Measurements from ENCODE around the gene ARL8B. TPM values are rescaled to one million over a fixed set of nuclear protein-coding genes. Genes with fewer than 3 reads are reported as not detected.
"Not testable (repeated sequence)": the region's sequence is repeated elsewhere in the genome, so short reads cannot be mapped to it uniquely, and the experiment has no call there.

Gene ARL8B
- total RNA-seq: 37.9 and 40.6 TPM in 2 replicates

DNA sequence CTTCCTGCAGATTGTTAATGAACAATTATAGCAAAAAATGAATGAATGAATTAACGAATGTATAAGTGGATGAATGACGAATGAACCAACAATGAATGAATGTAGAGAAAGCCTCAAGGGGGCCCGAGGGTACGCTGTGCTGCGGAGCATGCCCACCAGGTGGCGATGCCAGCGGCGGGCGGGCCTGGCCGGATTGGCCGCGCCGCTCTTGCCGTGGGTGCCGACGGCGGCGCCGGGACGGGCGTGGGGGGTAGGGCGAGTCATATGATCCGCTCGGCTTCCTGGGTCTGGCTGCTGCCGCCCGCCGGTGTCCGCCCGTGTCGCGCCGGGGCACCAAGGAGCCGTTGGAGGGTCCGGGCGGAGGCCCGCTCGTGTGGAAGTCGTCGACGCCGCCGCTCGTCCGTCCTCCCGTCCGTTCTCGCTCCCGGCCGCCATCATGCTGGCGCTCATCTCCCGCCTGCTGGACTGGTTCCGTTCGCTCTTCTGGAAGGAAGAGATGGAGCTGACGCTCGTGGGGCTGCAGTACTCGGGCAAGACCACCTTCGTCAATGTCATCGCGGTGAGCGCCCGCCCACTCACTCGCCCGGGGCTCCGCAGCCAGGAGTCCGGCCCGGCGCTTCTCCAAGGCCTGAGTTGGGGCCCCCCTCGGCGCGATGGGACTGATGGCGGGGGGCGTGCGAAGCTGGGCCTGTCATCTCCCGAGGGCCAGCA is at the start of gene ARL8B:
Gene ARL8B, plus strand, starts transcription at position 263 of the 711 bp plus-strand sequence. Its CDS starts 174 bp downstream, at position 437.
- Mint-ChIP-seq H3K27ac (peak within 1 kb of the TSS; percentile 83), H3K4me1 (ENCODE audit: low read depth) (peaks cover 28% of the 10 kb centered on the region), H3K27me3 (ENCODE audit: low read depth) (no peaks in the 10 kb centered on the region), H3K4me3 (ENCODE audit: low read depth) (peak within 1 kb of the TSS; percentile 95), H3K36me3 (ENCODE audit: low read depth) (peaks cover 14% of the 10 kb centered on the region), H3K9me3 (no peaks in the 10 kb centered on the region)
- peak; percentile 88 for DNase-seq (ENCODE audit: low spot score)
- intact Hi-C loops (cut with micrococcal nuclease): loop anchor here (1.0 to 10.0 kb wide), 8 partner anchors 39 to 737 kb away; partner anchors contain the start of genes BHLHE40, EDEM1 and ITPR1

DNA sequence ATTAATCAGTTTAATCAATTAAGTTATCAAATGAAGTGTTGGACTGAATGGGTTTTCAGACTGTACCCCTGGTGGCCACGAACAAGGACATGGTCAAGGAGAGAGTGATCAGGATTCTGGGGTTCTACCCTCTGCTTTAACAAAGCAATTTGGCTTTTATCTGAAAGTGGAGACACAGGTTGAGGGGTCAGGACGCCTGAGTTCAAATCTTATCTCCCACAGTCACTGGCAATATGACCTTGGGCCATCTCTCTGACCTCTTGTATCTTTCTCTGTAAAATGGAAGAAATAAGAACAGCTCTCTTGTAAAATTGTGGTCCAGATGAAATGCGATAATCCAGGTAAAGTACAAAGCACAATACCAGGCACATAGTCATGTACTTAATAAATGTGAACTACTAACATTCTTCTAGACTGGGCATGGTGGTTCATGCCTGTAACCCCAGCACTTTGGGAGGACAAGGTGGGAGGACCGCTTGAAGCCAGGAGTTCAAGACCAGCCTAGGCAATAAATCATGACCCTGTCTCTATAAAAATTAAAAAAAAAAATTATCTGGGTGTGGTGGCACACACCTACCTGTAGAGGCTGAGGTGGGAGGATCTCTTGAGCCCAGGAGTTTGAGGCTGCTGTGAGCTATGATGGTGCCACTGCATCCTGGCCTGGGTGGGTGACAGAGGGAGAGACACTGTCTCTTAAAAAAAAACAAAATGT is 48.6 kb upstream of the ARL8B start:
- DNase-seq (ENCODE audit: low spot score): no peak
- H3K4me3 Mint-ChIP-seq (ENCODE audit: low read depth): no peak overlapping the region
- intact Hi-C loops (cut with micrococcal nuclease): loop anchor here (2.0 kb wide), 1 partner anchor 35 kb away; no protein-coding TSS in a partner anchor
- H3K27ac Mint-ChIP-seq: no peak overlapping the region
- H3K9me3 Mint-ChIP-seq: no peaks in the 10 kb centered on the region
- H3K4me1 Mint-ChIP-seq (ENCODE audit: low read depth): no peaks in the 10 kb centered on the region
- no peaks in the 10 kb centered on the region for H3K36me3 Mint-ChIP-seq (ENCODE audit: low read depth)
- H3K27me3 Mint-ChIP-seq (ENCODE audit: low read depth): peaks cover 26% of the 10 kb centered on the region

DNA sequence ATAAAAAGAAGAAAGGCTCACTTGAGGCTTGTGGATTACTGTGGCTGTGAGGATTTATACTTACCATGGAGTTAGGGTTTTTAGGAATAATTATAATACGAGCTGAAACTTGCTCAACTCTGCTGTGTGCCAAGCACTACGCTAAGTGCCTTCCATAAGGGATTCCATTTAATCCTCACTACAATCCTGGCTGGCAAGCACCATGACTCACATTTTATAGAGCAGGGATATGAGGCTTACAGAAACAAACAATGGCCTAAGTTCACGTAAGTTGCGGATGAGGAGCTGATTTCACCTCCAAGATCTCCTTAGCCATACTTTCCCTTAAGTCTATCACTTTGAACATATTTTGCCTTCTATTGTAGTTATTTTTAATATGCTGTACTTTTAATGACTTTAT is 43.9 kb upstream of the ARL8B start:
- no peaks in the 10 kb centered on the region for H3K9me3 Mint-ChIP-seq
- H3K36me3 Mint-ChIP-seq (ENCODE audit: low read depth): no peaks in the 10 kb centered on the region
- H3K4me3 Mint-ChIP-seq (ENCODE audit: low read depth): no peak overlapping the region
- no peak overlapping the region for H3K27ac Mint-ChIP-seq
- no peak for DNase-seq (ENCODE audit: low spot score)
- H3K27me3 Mint-ChIP-seq (ENCODE audit: low read depth): peaks cover 14% of the 10 kb centered on the region
- H3K4me1 Mint-ChIP-seq (ENCODE audit: low read depth): no peaks in the 10 kb centered on the region
- intact Hi-C loops (cut with micrococcal nuclease): no loop called here

DNA sequence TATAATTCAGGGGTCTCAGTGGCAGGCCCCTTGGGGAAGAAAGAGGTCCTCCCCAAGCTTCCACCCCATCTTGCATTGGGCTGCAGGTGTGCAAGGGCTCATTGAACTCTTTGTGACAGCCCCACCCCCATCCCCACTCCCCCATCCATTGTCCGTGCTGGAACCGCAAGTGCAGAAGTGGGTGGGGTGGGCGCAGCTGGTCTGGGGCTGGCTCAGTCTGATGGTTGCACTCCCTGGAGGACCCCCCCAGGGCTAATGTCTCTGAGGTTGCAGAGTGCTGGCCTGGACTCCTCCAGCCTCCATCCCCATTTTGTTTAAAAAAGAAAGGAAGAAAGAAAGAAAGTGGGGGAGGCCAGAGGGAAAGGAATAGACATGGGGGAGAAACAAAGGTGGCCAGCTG is 42.3 kb upstream of the ARL8B start:
- Mint-ChIP-seq H3K4me1 (ENCODE audit: low read depth) (no peaks in the 10 kb centered on the region), H3K4me3 (ENCODE audit: low read depth) (no peak overlapping the region), H3K27me3 (ENCODE audit: low read depth) (peaks cover 10% of the 10 kb centered on the region), H3K36me3 (ENCODE audit: low read depth) (no peaks in the 10 kb centered on the region), H3K27ac (no peak overlapping the region), H3K9me3 (no peaks in the 10 kb centered on the region)
- no peak for DNase-seq (ENCODE audit: low spot score)
- intact Hi-C loops (cut with micrococcal nuclease): no loop called here

DNA sequence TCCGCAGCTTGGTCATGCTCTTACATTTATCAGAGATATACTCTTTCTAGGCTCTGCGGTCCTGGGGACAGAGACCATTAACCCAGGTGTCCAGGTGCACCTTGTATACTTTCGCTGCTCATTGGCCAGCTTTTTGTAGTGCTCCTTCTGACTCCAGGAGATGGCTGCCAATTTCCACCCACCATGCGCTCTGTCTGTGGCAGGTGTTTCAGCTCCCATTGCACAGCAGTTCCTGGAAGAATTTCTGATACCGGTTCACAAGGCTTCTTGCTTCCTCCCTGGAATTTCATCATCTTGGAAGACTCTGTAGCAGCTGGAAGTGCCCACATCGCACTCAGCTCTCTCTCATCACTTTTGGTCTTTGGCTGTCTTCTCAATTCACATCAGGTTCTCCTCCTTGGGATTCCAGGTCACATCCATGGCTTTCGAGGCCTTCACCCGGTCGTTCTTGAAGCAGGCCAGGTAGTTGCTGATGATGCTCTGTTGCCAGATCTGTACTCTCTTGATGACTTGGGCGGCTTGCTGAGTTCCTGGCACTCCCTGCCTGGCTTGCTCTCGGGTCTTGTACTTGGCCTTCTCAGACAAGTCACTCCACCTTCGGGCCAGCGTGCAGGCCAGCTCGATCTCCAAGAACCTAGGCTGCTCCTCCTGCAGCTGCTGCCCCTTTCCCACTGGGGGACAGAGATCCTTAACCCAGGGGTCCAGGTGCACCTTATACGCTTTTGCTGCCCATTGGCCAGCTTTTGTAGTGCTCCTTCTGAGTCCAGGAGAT is 41.1 kb upstream of the ARL8B start:
- Mint-ChIP-seq H3K27ac (no peak overlapping the region), H3K4me3 (ENCODE audit: low read depth) (no peak overlapping the region), H3K4me1 (ENCODE audit: low read depth) (no peaks in the 10 kb centered on the region), H3K27me3 (ENCODE audit: low read depth) (peaks cover 10% of the 10 kb centered on the region), H3K9me3 (no peaks in the 10 kb centered on the region), H3K36me3 (ENCODE audit: low read depth) (no peaks in the 10 kb centered on the region)
- DNase-seq (ENCODE audit: low spot score): no peak
- intact Hi-C loops (cut with micrococcal nuclease): no loop called here

DNA sequence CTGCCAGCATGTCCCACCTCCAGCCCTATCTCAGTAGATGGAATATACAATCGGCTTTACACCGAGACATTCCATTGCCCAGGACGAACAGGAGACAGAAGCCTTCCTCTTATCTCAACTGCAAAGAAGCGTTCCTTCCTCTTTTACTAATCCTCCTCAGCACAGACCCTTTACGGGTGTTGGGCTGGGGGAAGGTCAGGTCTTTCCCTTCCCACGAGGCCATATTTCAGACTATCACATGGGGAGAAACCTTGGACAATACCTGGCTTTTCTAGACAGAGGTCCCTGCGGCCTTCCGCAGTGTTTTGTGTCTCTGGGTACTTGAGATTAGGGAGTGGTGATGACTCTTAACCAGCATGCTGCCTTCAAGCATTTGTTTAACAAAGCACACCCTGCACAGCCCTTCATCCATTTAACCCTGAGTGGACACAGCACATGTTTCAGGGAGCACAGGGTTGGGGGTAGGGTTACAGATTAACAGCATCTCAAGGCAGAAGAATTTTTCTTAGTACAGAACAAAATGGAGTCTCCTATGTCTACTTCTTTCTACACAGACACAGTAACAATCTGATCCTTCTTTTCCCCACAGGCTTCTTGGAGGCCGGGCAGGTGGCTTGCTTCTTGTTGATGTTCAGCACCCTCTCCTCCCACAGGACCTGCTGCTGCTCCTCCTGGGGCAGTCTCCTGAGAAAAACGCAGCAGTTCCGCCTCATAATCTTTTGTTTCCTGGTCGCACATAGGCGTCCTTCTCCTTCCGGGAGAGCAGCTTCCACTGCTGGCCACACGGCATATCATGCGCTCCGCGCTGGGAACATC is 39.9 kb upstream of the ARL8B start:
- H3K4me1 Mint-ChIP-seq (ENCODE audit: low read depth); H3K27ac Mint-ChIP-seq; DNase-seq (ENCODE audit: low spot score); H3K9me3 Mint-ChIP-seq; intact Hi-C loops (cut with micrococcal nuclease); H3K36me3 Mint-ChIP-seq (ENCODE audit: low read depth); H3K4me3 Mint-ChIP-seq (ENCODE audit: low read depth): not testable (repeated sequence)
- H3K27me3 Mint-ChIP-seq (ENCODE audit: low read depth): peaks cover 13% of the 10 kb centered on the region

DNA sequence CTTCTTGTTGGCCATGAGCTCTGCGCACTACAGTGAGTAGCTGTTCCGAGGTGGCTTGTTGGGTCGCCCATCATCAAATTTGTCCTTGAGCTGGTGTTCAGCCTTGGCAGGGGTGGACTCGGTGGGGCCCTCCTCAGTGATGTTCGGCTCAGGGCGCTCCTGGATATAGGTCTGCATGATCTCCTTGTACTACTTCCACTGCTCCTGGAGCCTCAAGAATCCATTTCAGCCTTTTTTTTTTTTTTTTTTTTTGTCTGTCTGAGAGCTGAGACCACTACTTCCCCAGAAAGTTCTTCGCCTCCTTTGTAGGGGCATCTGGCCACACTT is 39.3 kb upstream of the ARL8B start:
- H3K9me3 Mint-ChIP-seq: no peaks in the 10 kb centered on the region
- no peak overlapping the region for H3K4me3 Mint-ChIP-seq (ENCODE audit: low read depth)
- peaks cover 14% of the 10 kb centered on the region for H3K27me3 Mint-ChIP-seq (ENCODE audit: low read depth)
- intact Hi-C loops (cut with micrococcal nuclease): no loop called here
- no peak overlapping the region for H3K27ac Mint-ChIP-seq
- no peaks in the 10 kb centered on the region for H3K36me3 Mint-ChIP-seq (ENCODE audit: low read depth)
- no peaks in the 10 kb centered on the region for H3K4me1 Mint-ChIP-seq (ENCODE audit: low read depth)
- DNase-seq (ENCODE audit: low spot score): no peak

DNA sequence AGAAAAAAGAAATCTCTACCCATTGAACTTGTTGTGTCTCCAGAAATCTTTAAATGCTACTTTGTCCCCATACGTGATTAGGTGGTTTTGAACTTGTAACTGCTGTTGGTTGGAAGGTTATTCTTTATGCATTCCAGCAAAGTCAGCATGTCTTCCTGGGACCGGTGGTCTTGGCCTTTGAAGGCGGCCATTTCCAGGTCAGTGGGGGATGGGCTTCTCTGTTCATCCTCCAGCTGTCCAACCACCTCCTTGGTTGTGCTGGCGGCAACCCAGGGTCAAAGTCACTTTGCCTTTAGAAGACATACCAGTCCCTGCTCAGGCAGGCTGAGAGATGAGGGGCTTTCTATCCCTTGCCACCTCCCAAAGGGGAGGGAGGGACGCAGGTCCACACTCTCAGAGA is 37.9 kb upstream of the ARL8B start:
- no peaks in the 10 kb centered on the region for H3K4me1 Mint-ChIP-seq (ENCODE audit: low read depth)
- peaks cover 13% of the 10 kb centered on the region for H3K27me3 Mint-ChIP-seq (ENCODE audit: low read depth)
- H3K27ac Mint-ChIP-seq: no peak overlapping the region
- no peak overlapping the region for H3K4me3 Mint-ChIP-seq (ENCODE audit: low read depth)
- intact Hi-C loops (cut with micrococcal nuclease): no loop called here
- H3K9me3 Mint-ChIP-seq: no peaks in the 10 kb centered on the region
- H3K36me3 Mint-ChIP-seq (ENCODE audit: low read depth): no peaks in the 10 kb centered on the region
- DNase-seq (ENCODE audit: low spot score): no peak

DNA sequence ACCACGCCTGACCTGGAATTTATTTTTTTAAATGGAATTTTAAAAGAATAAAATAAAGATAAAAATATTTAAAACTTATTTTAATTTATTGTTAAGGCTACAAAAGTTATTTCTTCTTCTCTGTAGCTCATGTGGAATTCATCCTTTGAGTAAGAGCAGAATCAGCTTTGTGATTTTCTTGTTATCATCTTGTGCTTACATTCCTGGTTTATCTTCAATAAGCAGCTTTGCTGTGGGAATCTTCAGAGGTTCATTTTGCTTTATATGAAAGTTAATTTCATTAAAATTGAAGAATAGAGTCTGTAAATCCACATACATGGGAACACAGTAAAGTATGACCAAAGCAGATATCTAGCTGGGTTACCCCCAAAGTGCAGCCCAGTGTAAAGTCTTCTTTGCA is 35.4 kb upstream of the ARL8B start:
- H3K4me1 Mint-ChIP-seq (ENCODE audit: low read depth): peaks cover 3% of the 10 kb centered on the region
- no peaks in the 10 kb centered on the region for H3K36me3 Mint-ChIP-seq (ENCODE audit: low read depth)
- no peak for DNase-seq (ENCODE audit: low spot score)
- H3K27ac Mint-ChIP-seq: no peak overlapping the region
- H3K9me3 Mint-ChIP-seq: no peaks in the 10 kb centered on the region
- H3K27me3 Mint-ChIP-seq (ENCODE audit: low read depth): peaks cover 22% of the 10 kb centered on the region
- intact Hi-C loops (cut with micrococcal nuclease): no loop called here
- H3K4me3 Mint-ChIP-seq (ENCODE audit: low read depth): no peak overlapping the region

DNA sequence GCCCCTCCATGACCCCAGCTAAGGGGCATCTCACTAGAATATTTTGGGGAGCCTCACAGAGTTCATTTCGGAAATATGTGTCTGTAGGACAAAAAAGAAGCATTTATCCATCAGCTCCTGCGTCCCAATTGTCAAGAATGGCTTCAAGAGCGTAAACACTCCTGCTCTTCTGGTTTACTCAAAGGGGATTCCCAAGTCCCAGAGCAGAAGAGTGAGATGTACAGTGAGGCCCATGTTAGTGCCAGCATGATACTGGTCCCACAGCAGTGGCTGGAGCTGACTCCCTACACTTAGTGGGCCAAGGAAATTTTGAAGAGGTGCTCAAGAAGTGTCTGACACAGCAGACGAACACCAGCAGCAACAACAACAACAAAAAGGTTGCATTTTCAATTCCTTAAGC is 34.9 kb upstream of the ARL8B start:
- Mint-ChIP-seq H3K36me3 (ENCODE audit: low read depth) (no peaks in the 10 kb centered on the region), H3K4me3 (ENCODE audit: low read depth) (no peak overlapping the region), H3K4me1 (ENCODE audit: low read depth) (peaks cover 3% of the 10 kb centered on the region), H3K27ac (no peak overlapping the region), H3K9me3 (no peaks in the 10 kb centered on the region), H3K27me3 (ENCODE audit: low read depth) (peaks cover 21% of the 10 kb centered on the region)
- DNase-seq (ENCODE audit: low spot score): no peak
- intact Hi-C loops (cut with micrococcal nuclease): no loop called here

DNA sequence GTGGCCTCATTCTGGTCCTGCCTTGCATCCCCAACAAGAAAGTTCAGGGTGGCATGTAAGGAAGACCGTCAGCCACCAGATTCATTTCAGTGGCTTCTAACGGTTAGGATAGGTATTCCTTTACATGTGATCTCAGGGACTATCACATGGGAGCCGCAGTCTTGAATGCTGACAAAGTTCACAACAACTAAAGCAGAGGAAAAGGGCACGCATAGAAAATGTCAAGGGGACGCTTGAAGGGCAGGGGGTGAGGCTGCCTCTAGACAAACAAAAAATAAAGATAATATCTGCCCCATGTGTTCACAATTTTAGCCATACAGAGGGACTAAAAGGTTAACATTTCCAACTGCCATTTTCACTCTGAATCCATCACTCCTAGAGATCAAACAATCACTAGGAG is 31.9 kb upstream of the ARL8B start:
- intact Hi-C loops (cut with micrococcal nuclease): no loop called here
- H3K36me3 Mint-ChIP-seq (ENCODE audit: low read depth): no peaks in the 10 kb centered on the region
- H3K4me1 Mint-ChIP-seq (ENCODE audit: low read depth): peaks cover 3% of the 10 kb centered on the region
- peaks cover 29% of the 10 kb centered on the region for H3K27me3 Mint-ChIP-seq (ENCODE audit: low read depth)
- H3K4me3 Mint-ChIP-seq (ENCODE audit: low read depth): no peak overlapping the region
- H3K9me3 Mint-ChIP-seq: no peaks in the 10 kb centered on the region
- H3K27ac Mint-ChIP-seq: no peak overlapping the region
- no peak for DNase-seq (ENCODE audit: low spot score)

DNA sequence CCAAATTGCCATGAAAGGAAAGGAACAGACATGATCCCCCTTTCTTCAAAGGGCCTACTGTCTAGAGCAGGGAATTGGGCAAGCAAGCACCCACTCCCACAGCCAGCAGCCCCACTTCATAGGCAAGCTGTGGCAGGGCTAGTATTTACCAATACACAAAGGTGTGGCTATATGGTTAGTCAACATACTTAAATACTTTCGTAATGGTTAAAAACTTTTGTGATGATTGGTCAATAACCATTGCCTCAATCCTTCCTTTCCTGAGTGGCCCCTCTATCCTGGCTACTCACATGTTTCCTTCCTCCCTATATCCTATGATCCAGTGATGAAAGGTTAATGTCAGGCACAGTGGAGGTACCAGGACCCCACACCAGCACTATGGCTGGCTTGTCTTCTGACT is 30.1 kb upstream of the ARL8B start:
- H3K9me3 Mint-ChIP-seq: no peaks in the 10 kb centered on the region
- no peak overlapping the region for H3K4me3 Mint-ChIP-seq (ENCODE audit: low read depth)
- H3K27ac Mint-ChIP-seq: no peak overlapping the region
- H3K4me1 Mint-ChIP-seq (ENCODE audit: low read depth): peaks cover 6% of the 10 kb centered on the region
- H3K36me3 Mint-ChIP-seq (ENCODE audit: low read depth): no peaks in the 10 kb centered on the region
- intact Hi-C loops (cut with micrococcal nuclease): no loop called here
- DNase-seq (ENCODE audit: low spot score): no peak
- peaks cover 41% of the 10 kb centered on the region for H3K27me3 Mint-ChIP-seq (ENCODE audit: low read depth)

Data from activated T-helper 2 cell treated with anti-CD3 and anti-CD28 coated beads, Interferon-gamma antibody, Interleukin-2, Interleukin-4, amounts not matched to agents 10 μg/mL and 5 μg/mL and 100 μg/mL, durations not matched to agents 14 hours and 24 hours and 36 hours (primary cell).